Stimulated activated naive B cell treated with anti-CD40 and anti-IgM and Interleukin-4, amounts not matched to agents 10 μg/mL and 1 μg/mL and 100 μg/mL, for 72 hours (primary cell): ENCODE measurements around the gene ITPR2.
"Not testable (repeated sequence)": the region's sequence is repeated elsewhere in the genome, so short reads cannot be mapped to it uniquely, and the experiment has no call there.

ENCODE experiments used
- ATAC-seq, 2 donors: fragments of 150-1000 bp; cut with Tn5 transposase; replicated peaks; 2 replicates each; pipeline ENCODE4 v1.10.0; 2021; ENCODE audit warnings: moderate library complexity in 1 of 2
- DNase-seq: peaks from one replicate; pipeline ENCODE4 v3.0.0; 2021
- H3K27ac Mint-ChIP-seq: one replicate; pipeline ENCODE4 v1.8.0; 2022; ENCODE audit warnings: mild to moderate bottlenecking, mixed read lengths
- H3K27me3 Mint-ChIP-seq, 2 donors: one replicate each; pipeline ENCODE4 v1.8.0; 2022; ENCODE audit warnings: mixed read lengths in 2 of 2
- H3K36me3 Mint-ChIP-seq, 2 donors: one replicate each; pipeline ENCODE4 v1.8.0; 2022; ENCODE audit warnings: mixed read lengths in 2 of 2, mild to moderate bottlenecking in 1 of 2
- H3K4me1 Mint-ChIP-seq, 2 donors: one replicate each; pipeline ENCODE4 v1.8.0; 2022; ENCODE audit warnings: mixed read lengths in 2 of 2, mild to moderate bottlenecking in 1 of 2
- H3K4me3 Mint-ChIP-seq, 2 donors: one replicate each; pipeline ENCODE4 v1.8.0; 2022; ENCODE audit warnings: mild to moderate bottlenecking in 2 of 2, mixed read lengths in 2 of 2, moderate library complexity in 1 of 2
- H3K9me3 Mint-ChIP-seq, 2 donors: one replicate each; pipeline ENCODE4 v1.8.0; 2022; ENCODE audit warnings: mixed read lengths in 2 of 2, mild to moderate bottlenecking in 1 of 2

ITPR2 gene

GRCh38 chr12:26527682-26528081 is 305.3 kb downstream of the ITPR2 start:
- peaks cover 17 to 25% of the 10 kb centered on the region in 2 donors for H3K36me3 Mint-ChIP-seq
- no peaks in the 10 kb centered on the region for H3K27me3 Mint-ChIP-seq
- H3K9me3 Mint-ChIP-seq, result peaks cover 12 to 13% of the 10 kb centered on the region in 2 donors
- no peak overlapping the region for H3K27ac Mint-ChIP-seq
- ATAC-seq, result no peak
- H3K4me1 Mint-ChIP-seq, result no peaks in the 10 kb centered on the region
- H3K4me3 Mint-ChIP-seq, result no peak overlapping the region
- DNase-seq, result no peak

- Mint-ChIP-seq H3K9me3 (peaks cover 12 to 13% of the 10 kb centered on the region in 2 donors), H3K4me1 (peaks cover 7 to 12% of the 10 kb centered on the region in 2 donors), H3K27ac (no peak overlapping the region), H3K36me3 (peaks cover 17 to 25% of the 10 kb centered on the region in 2 donors), H3K27me3 (no peaks in the 10 kb centered on the region), H3K4me3 (no peak overlapping the region)
- ATAC-seq (no peak), DNase-seq (no peak)
Measured at GRCh38 chr12:26524862-26525465, 308.0 kb downstream of the ITPR2 start.

- H3K4me3 Mint-ChIP-seq, result no peak overlapping the region
- DNase-seq (no peak), ATAC-seq (no peak)
- H3K9me3 Mint-ChIP-seq, result peaks cover 11 to 12% of the 10 kb centered on the region in 2 donors
- H3K27ac Mint-ChIP-seq, result no peak overlapping the region
- peaks cover 15 to 19% of the 10 kb centered on the region in 2 donors for H3K36me3 Mint-ChIP-seq
- peaks cover 7 to 15% of the 10 kb centered on the region in 2 donors for H3K4me1 Mint-ChIP-seq
- H3K27me3 Mint-ChIP-seq, result no peaks in the 10 kb centered on the region
Measured at GRCh38 chr12:26523708-26524150, 309.3 kb downstream of the ITPR2 start.

- Mint-ChIP-seq H3K36me3 (peaks cover 9 to 17% of the 10 kb centered on the region in 2 donors), H3K9me3 (peaks cover 5 to 9% of the 10 kb centered on the region in 2 donors), H3K27me3 (no peaks in the 10 kb centered on the region), H3K4me3 (no peak overlapping the region), H3K4me1 (peaks cover 9 to 15% of the 10 kb centered on the region in 2 donors), H3K27ac (no peak overlapping the region)
- DNase-seq (no peak), ATAC-seq (peak in 1 of 2 donors; percentile 45)
Measured at GRCh38 chr12:26520869-26521268, 312.1 kb downstream of the ITPR2 start.

GRCh38 chr12:26520109-26520508 is 312.9 kb downstream of the ITPR2 start:
- Mint-ChIP-seq H3K9me3 (peaks cover 0 to 3% of the 10 kb centered on the region in 2 donors), H3K27ac (no peak overlapping the region), H3K4me3 (no peak overlapping the region), H3K36me3 (peaks cover 3 to 12% of the 10 kb centered on the region in 2 donors), H3K27me3 (no peaks in the 10 kb centered on the region), H3K4me1 (peaks cover 9 to 20% of the 10 kb centered on the region in 2 donors)
- ATAC-seq (no peak), DNase-seq (no peak)

- peaks cover 3 to 12% of the 10 kb centered on the region in 2 donors for H3K36me3 Mint-ChIP-seq
- H3K4me3 Mint-ChIP-seq, result no peak overlapping the region
- H3K27me3 Mint-ChIP-seq, result no peaks in the 10 kb centered on the region
- H3K9me3 Mint-ChIP-seq, result peaks cover 0 to 3% of the 10 kb centered on the region in 2 donors
- no peak overlapping the region for H3K27ac Mint-ChIP-seq
- DNase-seq (no peak), ATAC-seq (no peak)
- H3K4me1 Mint-ChIP-seq, result peaks cover 9 to 20% of the 10 kb centered on the region in 2 donors
Measured at GRCh38 chr12:26519462-26519861, 313.5 kb downstream of the ITPR2 start.

- H3K36me3 Mint-ChIP-seq, H3K4me3 Mint-ChIP-seq, DNase-seq, H3K9me3 Mint-ChIP-seq, H3K27me3 Mint-ChIP-seq, ATAC-seq: not testable (repeated sequence)
- Mint-ChIP-seq H3K27ac (peak overlapping the region; percentile 74), H3K4me1 (peaks cover 9 to 20% of the 10 kb centered on the region in 2 donors)
Measured at GRCh38 chr12:26517320-26517719, 315.7 kb downstream of the ITPR2 start.

- Mint-ChIP-seq H3K9me3 (peaks cover 0 to 3% of the 10 kb centered on the region in 2 donors), H3K27me3 (no peaks in the 10 kb centered on the region), H3K36me3 (peaks cover 3 to 11% of the 10 kb centered on the region in 2 donors), H3K4me3 (no peak overlapping the region), H3K27ac (no peak overlapping the region), H3K4me1 (peaks cover 2 to 5% of the 10 kb centered on the region in 2 donors)
- ATAC-seq (no peak), DNase-seq (no peak)
Measured at GRCh38 chr12:26514364-26514763, 318.6 kb downstream of the ITPR2 start.

- Mint-ChIP-seq H3K9me3 (peaks cover 0 to 3% of the 10 kb centered on the region in 2 donors), H3K27me3 (no peaks in the 10 kb centered on the region), H3K4me3 (no peak overlapping the region), H3K27ac (no peak overlapping the region), H3K36me3 (peaks cover 3 to 15% of the 10 kb centered on the region in 2 donors), H3K4me1 (peaks cover 2 to 5% of the 10 kb centered on the region in 2 donors)
- DNase-seq (no peak), ATAC-seq (no peak)
Measured at GRCh38 chr12:26513363-26514043, 319.5 kb downstream of the ITPR2 start.

GRCh38 chr12:26512213-26512612 is 320.8 kb downstream of the ITPR2 start:
- Mint-ChIP-seq H3K27me3 (no peaks in the 10 kb centered on the region), H3K4me3 (no peak overlapping the region), H3K9me3 (no peaks in the 10 kb centered on the region), H3K27ac (no peak overlapping the region), H3K36me3 (peaks cover 0 to 6% of the 10 kb centered on the region in 2 donors), H3K4me1 (peaks cover 0 to 5% of the 10 kb centered on the region in 2 donors)
- DNase-seq, result no peak
- no peak for ATAC-seq

- DNase-seq (no peak), ATAC-seq (no peak)
- Mint-ChIP-seq H3K36me3 (peaks cover 3 to 8% of the 10 kb centered on the region in 2 donors), H3K27me3 (no peaks in the 10 kb centered on the region), H3K27ac (no peak overlapping the region), H3K4me3 (no peak overlapping the region), H3K9me3 (no peaks in the 10 kb centered on the region), H3K4me1 (peaks cover 0 to 3% of the 10 kb centered on the region in 2 donors)
Measured at GRCh38 chr12:26510354-26510674, 322.7 kb downstream of the ITPR2 start.

- H3K27me3 Mint-ChIP-seq, result no peaks in the 10 kb centered on the region
- ATAC-seq, result no peak
- no peak overlapping the region for H3K4me3 Mint-ChIP-seq
- H3K27ac Mint-ChIP-seq, result no peak overlapping the region
- DNase-seq, result no peak
- H3K4me1 Mint-ChIP-seq, result peaks cover 0 to 5% of the 10 kb centered on the region in 2 donors
- H3K36me3 Mint-ChIP-seq, result peaks cover 13 to 16% of the 10 kb centered on the region in 2 donors
- H3K9me3 Mint-ChIP-seq, result no peaks in the 10 kb centered on the region
Measured at GRCh38 chr12:26507613-26508012, 325.4 kb downstream of the ITPR2 start.

GRCh38 chr12:26499979-26500640 is 332.9 kb downstream of the ITPR2 start:
- Mint-ChIP-seq H3K4me1 (peaks cover 0 to under 1% of the 10 kb centered on the region in 2 donors), H3K27ac (no peak overlapping the region), H3K9me3 (no peaks in the 10 kb centered on the region), H3K36me3 (peaks cover 15% of the 10 kb centered on the region in 2 donors), H3K4me3 (no peak overlapping the region), H3K27me3 (no peaks in the 10 kb centered on the region)
- no peak for ATAC-seq
- no peak for DNase-seq

- Mint-ChIP-seq H3K27me3 (no peaks in the 10 kb centered on the region), H3K4me3 (no peak overlapping the region), H3K4me1 (peaks cover 0 to 2% of the 10 kb centered on the region in 2 donors), H3K9me3 (no peaks in the 10 kb centered on the region), H3K36me3 (peaks cover 10 to 15% of the 10 kb centered on the region in 2 donors), H3K27ac (no peak overlapping the region)
- DNase-seq, result no peak
- ATAC-seq, result no peak
Measured at GRCh38 chr12:26496170-26496569, 336.8 kb downstream of the ITPR2 start.
